Amniotic epithelial cell (primary cell): ENCODE results near the gene NKRF.

Experiments
- DNase-seq: peaks from one replicate; pipeline ENCODE4 v3.0.0-alpha.2; 2010; ENCODE audit warnings: low read depth

The NKRF gene

GRCh38 chrX:119614776-119615175, 8.6 kb upstream of the NKRF start:
- no peak for DNase-seq

- DNase-seq, result no peak
Observed at GRCh38 chrX:119607018-119607389, 780 bp upstream of the NKRF start.

GRCh38 chrX:119605464-119606279, 552 bp downstream of the NKRF start:
- no peak for DNase-seq

GRCh38 chrX:119604766-119605463, 1.3 kb downstream of the NKRF start:
- no peak for DNase-seq

- DNase-seq, result no peak
Observed at GRCh38 chrX:119602701-119603255, 3.4 kb downstream of the NKRF start.

GRCh38 chrX:119589810-119590209, 16.4 kb downstream of the NKRF start:
- DNase-seq, result no peak

GRCh38 chrX:119583431-119584059, 22.7 kb downstream of the NKRF start:
- DNase-seq, result no peak

GRCh38 chrX:119579414-119579813, 26.8 kb downstream of the NKRF start:
- no peak for DNase-seq

- DNase-seq, result peak; percentile 88
Observed at GRCh38 chrX:119574394-119575266, 31.6 kb downstream of the NKRF start, which contains the start of gene UBE2A. Gene UBE2A, plus strand, starts transcription at chrX:119574563. Its CDS starts 149 bp downstream, at chrX:119574712.

GRCh38 chrX:119573840-119574393, 32.3 kb downstream of the NKRF start:
- DNase-seq, result peak; percentile 48

- no peak for DNase-seq
Observed at GRCh38 chrX:119573222-119573621, 33.0 kb downstream of the NKRF start.

GRCh38 chrX:119570351-119570835, 35.8 kb downstream of the NKRF start:
- no peak for DNase-seq

GRCh38 chrX:119565107-119565663, 41.0 kb downstream of the NKRF start, which contains the start of gene STEEP1:
Gene STEEP1, minus strand, starts transcription at chrX:119565409. Its CDS starts 54 bp downstream, at chrX:119565355.
- peak; percentile 93 for DNase-seq

GRCh38 chrX:119552508-119552907, 53.7 kb downstream of the NKRF start:
- peak; percentile 85 for DNase-seq

- no peak for DNase-seq
Observed at GRCh38 chrX:119549327-119550016, 56.8 kb downstream of the NKRF start.

- peak; percentile 80 for DNase-seq
Observed at GRCh38 chrX:119541188-119541587, 65.0 kb downstream of the NKRF start.

GRCh38 chrX:119539872-119540271, 66.4 kb downstream of the NKRF start:
- DNase-seq, result no peak
